Central memory CD8-positive, alpha-beta T cell (primary cell): Measurements from ENCODE around the gene CFAP251.
A peak's percentile ranks its signal among the peaks of the same experiment; 100 is the strongest.

Experiments
- ATAC-seq: fragments of 150-1000 bp; cut with Tn5 transposase; replicated peaks from 2 replicates; pipeline ENCODE4 v1.10.0; 2022; ENCODE audit warnings: mild to moderate bottlenecking, moderate FRiP score, moderate number of reproducible peaks; ENCODE audit not compliant: poor library complexity, severe bottlenecking; ENCODE audit errors: extremely low read depth
- DNase-seq, 2 donors: peaks; one replicate each; pipeline ENCODE4 v3.0.0; 2021; ENCODE audit warnings: low spot score in 2 of 2
- H3K27ac Mint-ChIP-seq: one replicate; pipeline ENCODE4 v1.8.0; 2022; ENCODE audit warnings: low read depth, mild to moderate bottlenecking, moderate library complexity, mixed read lengths
- H3K27me3 Mint-ChIP-seq: one replicate; pipeline ENCODE4 v1.8.0; 2022; ENCODE audit warnings: mixed read lengths
- H3K36me3 Mint-ChIP-seq: one replicate; pipeline ENCODE4 v1.8.0; 2022; ENCODE audit warnings: mild to moderate bottlenecking, moderate library complexity, mixed read lengths; ENCODE audit not compliant: insufficient read depth
- H3K4me1 Mint-ChIP-seq: one replicate; pipeline ENCODE4 v1.8.0; 2022; ENCODE audit warnings: mixed read lengths
- H3K4me3 Mint-ChIP-seq: one replicate; pipeline ENCODE4 v1.8.0; 2022; ENCODE audit warnings: mild to moderate bottlenecking, moderate library complexity, mixed read lengths
- H3K9me3 Mint-ChIP-seq: one replicate; pipeline ENCODE4 v1.8.0; 2022; ENCODE audit warnings: mixed read lengths

Gene CFAP251

DNA sequence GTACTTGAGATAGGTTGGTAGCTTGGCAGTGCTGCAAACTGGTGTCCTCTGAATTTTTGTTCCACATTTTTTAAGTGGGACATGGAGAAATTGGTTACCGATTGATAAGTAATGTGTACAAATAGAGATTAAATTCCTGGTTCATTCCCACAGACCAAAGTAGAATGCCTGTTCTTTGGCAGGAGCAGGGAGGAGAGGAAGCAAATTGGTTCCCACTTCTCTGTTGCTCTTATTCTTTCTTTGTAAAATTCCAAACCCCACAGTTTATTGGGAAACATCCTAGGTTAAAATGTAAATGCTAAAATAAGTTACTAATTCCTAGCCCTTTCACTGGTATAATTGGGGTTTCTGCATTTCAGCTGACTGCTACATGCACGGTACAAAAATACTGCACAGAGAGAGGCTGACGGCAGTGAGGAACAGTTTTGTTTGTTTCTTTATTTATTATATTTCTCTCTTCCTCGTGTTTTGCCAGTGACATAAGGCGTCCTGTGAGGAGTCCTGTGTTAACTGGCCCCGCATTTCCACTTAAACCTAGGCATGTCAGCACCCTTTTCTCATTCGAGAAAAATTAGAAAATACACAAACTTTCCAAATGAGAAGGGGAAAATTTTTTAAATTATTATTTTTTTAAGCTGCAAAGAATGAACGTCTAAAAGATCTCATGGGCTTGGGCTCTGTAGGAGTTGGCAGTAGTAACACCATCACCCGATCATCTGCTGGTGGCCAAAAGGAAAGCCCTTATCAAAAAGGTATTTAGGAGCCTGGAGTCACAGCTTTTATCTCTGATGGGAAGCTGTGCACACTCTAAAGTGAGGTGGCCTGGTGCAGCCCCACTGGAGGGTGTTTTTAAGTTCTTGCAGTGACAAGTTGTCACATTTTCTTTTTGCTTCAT is 77.9 kb downstream of the CFAP251 start:
- ATAC-seq = no peak
- Mint-ChIP-seq H3K27ac (no peak overlapping the region), H3K4me3 (no peak overlapping the region), H3K27me3 (no peaks in the 10 kb centered on the region), H3K9me3 (peaks cover 4% of the 10 kb centered on the region), H3K4me1 (peaks cover 5% of the 10 kb centered on the region), H3K36me3 (no peaks in the 10 kb centered on the region)
- DNase-seq = no peak

DNA sequence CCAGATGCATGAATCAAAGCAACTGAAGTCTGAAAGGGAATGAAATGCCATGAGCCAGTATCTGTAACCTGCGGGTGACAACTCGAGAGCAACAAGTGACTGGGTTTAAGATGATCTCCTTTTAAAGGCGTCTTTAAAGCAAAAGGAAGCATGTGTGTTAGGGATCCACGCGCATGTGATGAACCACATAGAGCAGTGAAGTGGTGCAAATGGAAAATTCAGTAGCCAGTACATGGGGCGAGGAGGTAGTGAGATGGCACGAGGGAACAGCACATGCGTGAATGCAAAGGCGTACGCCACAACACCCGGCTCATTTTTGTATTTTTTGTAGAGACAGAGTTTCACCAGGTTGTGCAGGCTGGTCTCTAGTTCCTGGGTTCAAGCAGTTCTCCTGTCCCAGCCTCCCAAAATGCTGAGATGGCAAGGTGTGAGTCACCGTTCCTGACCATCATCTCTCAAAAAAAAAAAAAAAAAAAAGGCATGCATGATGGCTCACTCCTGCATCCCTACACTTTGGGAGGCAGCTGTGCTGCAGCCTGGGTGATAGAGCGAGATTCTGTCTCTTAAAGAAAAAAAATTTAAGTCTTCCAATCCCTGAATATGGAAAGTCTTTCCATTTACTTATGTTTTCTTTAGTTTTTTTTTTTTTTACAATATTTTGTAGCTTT is 78.7 kb downstream of the CFAP251 start:
- ATAC-seq = no peak
- H3K9me3 Mint-ChIP-seq = peaks cover 4% of the 10 kb centered on the region
- DNase-seq = no peak

DNA sequence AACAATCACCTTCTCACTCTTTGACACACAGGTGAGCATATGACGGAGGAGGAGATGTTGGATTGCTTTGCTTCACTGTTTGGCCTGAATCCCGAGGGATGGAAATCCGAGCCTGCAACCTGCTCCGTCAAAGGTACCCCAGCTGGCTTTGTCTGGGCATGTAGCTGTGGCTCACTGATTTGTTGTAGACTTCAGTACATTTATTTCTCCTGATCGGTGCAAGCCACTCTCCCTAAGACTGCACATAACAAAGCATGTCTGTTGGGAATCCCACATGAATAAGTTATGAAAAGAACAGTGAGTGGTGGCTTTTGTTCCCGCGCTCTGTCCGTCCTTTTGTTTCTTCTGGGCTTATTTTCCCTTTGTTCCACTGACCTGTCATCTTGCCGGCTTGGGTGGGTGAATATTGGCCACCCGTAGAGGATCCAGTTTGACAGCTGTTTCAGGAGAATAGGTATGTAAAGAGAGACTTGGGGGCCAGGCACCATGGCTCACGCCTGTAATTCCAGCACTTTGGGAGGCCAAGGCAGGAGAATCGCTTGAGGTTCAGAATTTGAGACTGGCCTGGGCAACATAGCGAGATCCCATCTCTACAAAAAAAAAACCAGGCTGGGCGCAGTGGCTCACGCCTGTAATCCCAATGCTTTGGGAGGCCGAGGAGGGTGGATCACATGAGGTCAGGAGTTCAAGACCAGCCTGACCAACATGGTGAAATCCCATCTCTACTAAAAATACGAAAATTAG is 83.2 kb downstream of the CFAP251 start:
- Mint-ChIP-seq H3K27ac (no peak overlapping the region), H3K9me3 (peaks cover 4% of the 10 kb centered on the region), H3K36me3 (no peaks in the 10 kb centered on the region), H3K4me3 (no peak overlapping the region), H3K4me1 (peaks cover 21% of the 10 kb centered on the region), H3K27me3 (no peaks in the 10 kb centered on the region)
- DNase-seq = no peak
- no peak for ATAC-seq

More for the DNA sequence above, 78.7 kb downstream of the CFAP251 start:
- H3K4me3 Mint-ChIP-seq = no peak overlapping the region
- peaks cover 2% of the 10 kb centered on the region for H3K4me1 Mint-ChIP-seq
- no peaks in the 10 kb centered on the region for H3K27me3 Mint-ChIP-seq
- no peak overlapping the region for H3K27ac Mint-ChIP-seq
- H3K36me3 Mint-ChIP-seq = no peaks in the 10 kb centered on the region

DNA sequence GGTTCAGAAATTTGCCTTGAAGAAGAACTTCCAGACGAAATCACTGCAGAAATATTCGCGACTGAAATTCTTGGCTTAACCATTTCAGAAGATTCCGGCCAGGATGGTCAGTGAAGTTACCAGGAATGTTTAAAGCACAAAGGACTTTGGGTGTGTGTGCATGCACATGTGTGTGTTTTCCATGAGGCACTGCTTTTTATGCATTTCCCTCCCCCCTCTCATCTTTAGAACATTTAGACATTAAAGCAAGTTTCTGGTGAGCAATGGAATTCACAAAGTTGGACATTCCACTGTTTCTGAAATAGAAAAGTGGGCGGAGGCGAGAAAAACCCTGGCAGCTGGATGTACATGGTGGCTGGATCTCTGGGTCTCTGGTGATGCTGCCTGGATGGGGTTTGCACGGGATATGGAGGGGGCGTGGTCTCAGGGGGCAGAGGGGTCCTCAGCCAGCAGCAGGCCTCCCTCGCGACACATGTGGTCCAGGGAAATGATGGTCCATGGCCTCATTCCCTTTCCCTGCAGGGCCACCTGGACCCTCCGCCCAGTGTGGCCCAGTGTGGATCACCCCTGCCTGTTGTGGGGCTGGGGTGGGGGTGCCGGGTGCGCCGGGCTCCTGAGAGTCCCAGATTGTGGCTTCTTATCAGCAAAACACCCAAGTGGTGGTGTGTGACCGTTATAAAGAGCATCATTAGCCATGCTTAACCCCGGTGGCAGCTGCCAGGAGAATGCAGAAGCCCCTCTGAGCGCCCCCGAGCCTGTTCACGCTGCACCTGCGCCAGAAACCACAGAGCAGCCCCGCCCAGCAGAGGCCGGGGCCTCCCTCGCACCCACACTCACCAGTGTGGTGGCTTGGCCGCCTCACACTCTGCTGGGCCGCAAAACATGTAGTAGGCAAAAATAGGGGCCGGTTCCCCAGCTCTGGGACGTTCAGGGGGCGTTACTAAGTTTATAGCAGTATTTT is 85.5 kb downstream of the CFAP251 start:
- DNase-seq (no peak), ATAC-seq (peak; percentile 67)
- H3K4me1 Mint-ChIP-seq = peaks cover 26% of the 10 kb centered on the region
- H3K4me3 Mint-ChIP-seq = peak overlapping the region; percentile 44
- peaks cover 4% of the 10 kb centered on the region for H3K9me3 Mint-ChIP-seq
- H3K27me3 Mint-ChIP-seq = no peaks in the 10 kb centered on the region
- no peak overlapping the region for H3K27ac Mint-ChIP-seq
- H3K36me3 Mint-ChIP-seq = no peaks in the 10 kb centered on the region

DNA sequence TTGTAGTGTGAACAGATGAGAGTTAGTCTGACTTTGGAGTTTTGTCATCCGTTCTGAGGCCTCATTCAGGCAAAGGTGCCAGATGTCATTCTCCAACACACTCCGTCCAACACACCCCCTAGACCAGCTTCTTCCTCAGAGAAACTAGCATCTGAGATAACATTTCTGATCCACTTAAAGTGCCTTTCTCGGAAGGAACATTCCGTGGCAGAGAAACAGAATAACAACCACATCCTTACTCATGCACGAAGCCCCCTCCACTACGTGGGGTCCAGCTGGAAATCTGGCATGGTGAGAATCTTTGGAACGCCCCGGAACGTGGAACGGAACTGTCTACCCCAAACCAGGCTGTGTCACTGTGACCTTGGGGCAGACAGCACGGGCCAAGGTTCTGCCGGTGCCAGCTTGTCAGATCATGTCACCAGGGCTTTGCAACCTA is 86.3 kb downstream of the CFAP251 start:
- ATAC-seq (no peak), DNase-seq (no peak)
- Mint-ChIP-seq H3K27me3 (no peaks in the 10 kb centered on the region), H3K4me3 (peak overlapping the region; percentile 44), H3K27ac (no peak overlapping the region), H3K4me1 (peaks cover 26% of the 10 kb centered on the region), H3K36me3 (no peaks in the 10 kb centered on the region), H3K9me3 (peaks cover 2% of the 10 kb centered on the region)

DNA sequence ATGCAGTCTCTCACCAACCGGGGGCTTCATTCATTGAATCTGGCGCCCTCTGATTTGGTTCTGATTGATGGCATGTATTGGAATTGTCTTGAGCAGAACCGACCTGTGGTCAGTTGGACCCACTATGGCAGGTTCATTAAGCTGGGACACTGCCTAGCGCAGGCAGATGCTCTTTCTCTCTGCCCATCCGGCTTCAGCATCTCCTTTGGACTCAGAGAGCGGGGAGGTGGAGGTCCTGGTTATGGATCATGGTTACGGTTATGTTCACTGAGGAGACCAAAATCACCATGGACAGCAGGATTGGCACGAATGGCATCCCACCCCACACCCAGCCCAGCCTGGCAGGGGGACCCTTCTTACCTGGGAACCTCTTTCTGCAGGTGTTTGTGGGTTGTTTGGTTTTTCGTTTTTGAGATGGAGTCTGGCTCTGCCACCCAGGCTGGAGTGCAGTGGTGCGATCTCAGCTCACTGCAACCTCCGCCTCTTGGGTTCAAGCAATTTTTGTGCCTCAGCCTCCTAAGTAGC is 86.9 kb downstream of the CFAP251 start:
- no peaks in the 10 kb centered on the region for H3K36me3 Mint-ChIP-seq
- H3K4me3 Mint-ChIP-seq = no peak overlapping the region
- no peaks in the 10 kb centered on the region for H3K27me3 Mint-ChIP-seq
- H3K4me1 Mint-ChIP-seq = peaks cover 26% of the 10 kb centered on the region
- ATAC-seq = no peak
- no peak for DNase-seq
- H3K27ac Mint-ChIP-seq = no peak overlapping the region
- no peaks in the 10 kb centered on the region for H3K9me3 Mint-ChIP-seq

DNA sequence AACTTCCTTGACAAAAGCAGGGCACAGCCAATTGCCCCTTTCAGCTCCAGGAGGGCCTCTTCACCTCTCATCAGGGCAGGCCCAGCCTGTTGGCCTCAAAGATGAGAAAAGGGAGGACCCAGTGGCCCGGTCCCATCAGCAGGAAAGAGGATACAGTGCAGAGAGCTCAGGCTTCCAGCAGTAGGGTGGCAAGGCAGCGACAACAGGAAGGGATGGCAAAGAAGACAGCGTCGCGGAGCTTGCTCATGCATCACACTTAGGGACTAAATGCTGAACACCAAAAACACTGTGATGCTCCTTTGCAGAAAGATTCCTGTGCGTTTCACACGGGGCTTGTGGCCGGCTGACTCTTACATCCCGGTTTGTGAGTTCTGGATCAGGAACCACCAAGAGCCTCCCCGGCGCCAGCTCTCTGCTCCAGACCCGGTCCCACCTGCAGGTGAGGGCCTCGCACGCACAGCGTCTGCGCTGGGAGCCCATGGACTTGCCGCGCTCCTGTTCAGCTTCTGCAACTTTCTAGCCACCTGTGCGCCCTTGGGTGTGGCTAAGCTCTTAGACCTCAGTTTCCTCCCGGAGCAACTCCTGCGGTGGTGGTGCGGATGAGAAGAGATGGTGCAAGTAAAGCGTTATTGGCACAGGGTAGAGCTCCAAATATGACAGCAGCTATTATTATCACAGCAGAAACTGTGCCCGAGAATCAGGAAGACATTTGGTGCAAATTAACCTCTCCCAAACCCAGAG is 88.0 kb downstream of the CFAP251 start:
- no peaks in the 10 kb centered on the region for H3K36me3 Mint-ChIP-seq
- H3K4me1 Mint-ChIP-seq = peaks cover 26% of the 10 kb centered on the region
- H3K9me3 Mint-ChIP-seq = no peaks in the 10 kb centered on the region
- no peaks in the 10 kb centered on the region for H3K27me3 Mint-ChIP-seq
- no peak for DNase-seq
- peak overlapping the region; percentile 12 for H3K27ac Mint-ChIP-seq
- peak; percentile 24 for ATAC-seq
- H3K4me3 Mint-ChIP-seq = peak overlapping the region; percentile 74

DNA sequence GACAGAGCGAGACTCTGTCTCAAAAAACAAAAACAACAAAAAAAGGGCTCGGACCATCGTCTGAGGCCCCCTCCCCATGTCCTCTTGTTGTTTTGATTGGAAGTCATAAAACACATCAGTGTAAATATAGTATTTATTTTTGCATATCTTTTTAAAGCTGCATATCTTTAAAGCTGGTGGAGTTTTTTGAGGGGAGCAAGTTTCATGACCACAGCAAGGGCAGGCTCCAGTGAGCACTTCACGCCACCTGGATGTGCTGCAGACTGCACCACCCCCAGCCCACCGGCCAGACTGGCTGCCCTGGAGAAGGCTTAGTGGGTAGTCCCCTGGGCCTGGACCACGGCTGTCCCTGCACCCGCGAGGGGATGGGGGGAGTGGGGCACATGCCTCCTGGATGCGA is 91.3 kb downstream of the CFAP251 start:
- Mint-ChIP-seq H3K4me3 (no peak overlapping the region), H3K27ac (no peak overlapping the region), H3K27me3 (peaks cover 10% of the 10 kb centered on the region), H3K36me3 (no peaks in the 10 kb centered on the region), H3K9me3 (no peaks in the 10 kb centered on the region), H3K4me1 (peaks cover 14% of the 10 kb centered on the region)
- DNase-seq = no peak
- ATAC-seq = no peak

DNA sequence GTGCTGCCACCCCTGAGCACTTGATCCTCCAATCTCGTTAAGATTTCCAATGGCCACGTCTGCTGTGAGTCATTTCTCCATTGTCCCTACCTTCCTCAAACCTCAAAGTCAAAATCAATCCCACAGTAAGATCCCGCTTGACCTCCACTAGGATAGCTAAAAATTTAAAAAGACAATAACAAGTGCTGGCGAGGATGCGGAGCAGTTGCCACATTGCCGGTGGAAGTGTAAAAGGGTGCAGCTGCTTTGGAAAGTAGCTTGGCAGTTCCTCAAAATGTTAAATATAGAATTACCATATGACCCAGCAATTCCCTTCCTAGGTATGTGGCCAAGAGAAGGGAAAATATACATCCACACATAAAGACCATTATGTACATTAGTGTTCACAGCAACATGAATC is 93.8 kb downstream of the CFAP251 start:
- Mint-ChIP-seq H3K4me1 (no peaks in the 10 kb centered on the region), H3K9me3 (no peaks in the 10 kb centered on the region), H3K27me3 (peaks cover 10% of the 10 kb centered on the region), H3K27ac (no peak overlapping the region), H3K36me3 (no peaks in the 10 kb centered on the region), H3K4me3 (no peak overlapping the region)
- DNase-seq (no peak), ATAC-seq (no peak)

DNA sequence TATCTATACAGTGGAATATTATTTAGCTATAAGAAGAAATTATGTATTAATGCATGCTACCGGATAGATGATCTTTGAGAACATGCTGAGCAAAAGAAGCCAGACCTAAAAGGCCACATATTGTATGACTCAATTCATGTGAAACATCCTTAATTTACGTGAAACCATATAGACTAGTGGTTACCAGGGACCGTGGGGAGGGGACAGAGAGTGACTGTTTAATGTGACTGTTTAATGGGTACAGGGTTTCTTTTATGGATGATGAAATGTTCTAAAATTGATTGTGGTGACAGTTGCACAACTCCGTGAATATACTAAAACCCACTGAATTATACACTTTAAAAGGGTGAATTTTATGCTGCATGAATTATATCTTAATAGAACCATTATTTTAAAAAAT is 94.7 kb downstream of the CFAP251 start:
- no peak for ATAC-seq
- Mint-ChIP-seq H3K9me3 (no peaks in the 10 kb centered on the region), H3K27ac (no peak overlapping the region), H3K4me1 (no peaks in the 10 kb centered on the region), H3K36me3 (no peaks in the 10 kb centered on the region), H3K4me3 (no peak overlapping the region), H3K27me3 (peaks cover 10% of the 10 kb centered on the region)
- no peak for DNase-seq
